Mucosa of stomach (tissue), 1 donor: ENCODE data around the gene THSD7B.

Experiments used
- H3K27me3 ChIP-seq: one replicate; pipeline ENCODE4 v1.7.0; 2013; ENCODE audit warnings: mild to moderate bottlenecking, low read length; ENCODE audit not compliant: control insufficient read depth, insufficient read depth
- H3K36me3 ChIP-seq: one replicate; pipeline ENCODE4 v1.7.0; 2013; ENCODE audit warnings: low read length; ENCODE audit not compliant: control insufficient read depth, insufficient read depth
- H3K4me1 ChIP-seq: one replicate; pipeline ENCODE4 v1.7.0; 2013; ENCODE audit warnings: mild to moderate bottlenecking, low read length; ENCODE audit not compliant: control insufficient read depth, insufficient read depth
- H3K4me3 ChIP-seq: one replicate; pipeline ENCODE4 v1.7.0; 2013; ENCODE audit warnings: low read length
- H3K9ac ChIP-seq: one replicate; pipeline ENCODE4 v1.7.0; 2013; ENCODE audit warnings: mild to moderate bottlenecking, low read length, moderate library complexity
- H3K9me3 ChIP-seq: one replicate; pipeline ENCODE4 v1.7.0; 2013; ENCODE audit warnings: mild to moderate bottlenecking, low read length, moderate library complexity; ENCODE audit not compliant: control insufficient read depth
- donor health status: Pancreatic carcinoma.

The THSD7B gene

GRCh38 chr2:137221797-137222492 is 456.6 kb downstream of the THSD7B start:
- Histone ChIP-seq H3K9me3 (no peaks in the 10 kb centered on the region), H3K36me3 (no peaks in the 10 kb centered on the region), H3K4me3 (no peak overlapping the region), H3K4me1 (no peaks in the 10 kb centered on the region), H3K9ac (no peak overlapping the region), H3K27me3 (no peaks in the 10 kb centered on the region)

DNA sequence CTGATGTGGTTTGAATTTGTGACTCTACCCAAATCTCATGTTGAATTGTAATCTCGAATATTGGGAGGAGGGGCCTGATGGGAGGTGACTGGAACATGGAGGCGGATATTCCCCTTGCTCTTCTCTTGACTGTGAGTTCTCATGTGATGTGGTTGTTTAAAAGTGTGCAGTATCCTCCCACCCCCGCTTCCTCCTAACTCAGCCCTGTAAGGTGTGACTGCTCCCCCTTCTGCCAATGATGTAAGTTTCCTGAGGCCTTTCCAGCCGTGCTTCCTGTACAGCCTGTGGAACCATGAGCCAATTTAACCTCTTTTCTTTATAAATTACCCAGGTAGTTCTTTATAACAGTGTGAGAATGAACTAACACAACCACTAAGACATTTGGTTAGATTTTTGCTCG is 458.4 kb downstream of the THSD7B start:
- H3K36me3 ChIP-seq: no peaks in the 10 kb centered on the region
- H3K9ac ChIP-seq: no peak overlapping the region
- no peak overlapping the region for H3K4me3 ChIP-seq
- no peaks in the 10 kb centered on the region for H3K9me3 ChIP-seq
- H3K27me3 ChIP-seq: no peaks in the 10 kb centered on the region
- H3K4me1 ChIP-seq: no peaks in the 10 kb centered on the region

- Histone ChIP-seq H3K27me3 (no peaks in the 10 kb centered on the region), H3K9me3 (no peaks in the 10 kb centered on the region), H3K36me3 (no peaks in the 10 kb centered on the region), H3K4me3 (no peak overlapping the region), H3K4me1 (no peaks in the 10 kb centered on the region), H3K9ac (no peak overlapping the region)
Observed at GRCh38 chr2:137228566-137228965, 463.2 kb downstream of the THSD7B start.

DNA sequence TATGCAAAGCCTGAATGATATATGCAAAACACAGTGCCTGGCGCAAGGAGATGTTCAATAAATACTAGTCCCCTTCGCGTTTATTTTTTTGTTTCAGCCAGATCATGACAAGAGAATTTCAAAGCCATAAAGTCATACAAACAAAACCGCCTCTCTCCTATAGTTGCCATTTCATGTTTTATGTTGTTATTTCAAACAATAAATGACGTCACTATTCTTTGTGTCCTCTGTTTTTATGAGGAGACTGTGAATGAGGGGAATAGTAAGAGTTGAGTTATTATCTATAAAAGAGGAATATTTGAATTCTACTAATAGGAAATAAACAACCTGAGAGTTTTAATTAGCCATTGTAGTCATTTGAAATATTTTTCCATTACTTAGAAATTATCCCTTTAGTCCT is 464.5 kb downstream of the THSD7B start:
- H3K9ac ChIP-seq: no peak overlapping the region
- no peaks in the 10 kb centered on the region for H3K27me3 ChIP-seq
- H3K4me1 ChIP-seq: no peaks in the 10 kb centered on the region
- H3K9me3 ChIP-seq: no peaks in the 10 kb centered on the region
- no peaks in the 10 kb centered on the region for H3K36me3 ChIP-seq
- H3K4me3 ChIP-seq: no peak overlapping the region

- Histone ChIP-seq H3K9me3 (no peaks in the 10 kb centered on the region), H3K36me3 (no peaks in the 10 kb centered on the region), H3K27me3 (no peaks in the 10 kb centered on the region), H3K9ac (no peak overlapping the region), H3K4me1 (no peaks in the 10 kb centered on the region), H3K4me3 (no peak overlapping the region)
Observed at GRCh38 chr2:137231628-137232027, 466.3 kb downstream of the THSD7B start.

- no peaks in the 10 kb centered on the region for H3K4me1 ChIP-seq
- no peaks in the 10 kb centered on the region for H3K27me3 ChIP-seq
- no peak overlapping the region for H3K9ac ChIP-seq
- no peaks in the 10 kb centered on the region for H3K36me3 ChIP-seq
- H3K4me3 ChIP-seq: no peak overlapping the region
- no peaks in the 10 kb centered on the region for H3K9me3 ChIP-seq
Observed at GRCh38 chr2:137232076-137232475, 466.7 kb downstream of the THSD7B start.

GRCh38 chr2:137233091-137233490 is 467.7 kb downstream of the THSD7B start:
- H3K9ac ChIP-seq: no peak overlapping the region
- no peaks in the 10 kb centered on the region for H3K36me3 ChIP-seq
- H3K9me3 ChIP-seq: no peaks in the 10 kb centered on the region
- H3K27me3 ChIP-seq: no peaks in the 10 kb centered on the region
- no peak overlapping the region for H3K4me3 ChIP-seq
- H3K4me1 ChIP-seq: no peaks in the 10 kb centered on the region

DNA sequence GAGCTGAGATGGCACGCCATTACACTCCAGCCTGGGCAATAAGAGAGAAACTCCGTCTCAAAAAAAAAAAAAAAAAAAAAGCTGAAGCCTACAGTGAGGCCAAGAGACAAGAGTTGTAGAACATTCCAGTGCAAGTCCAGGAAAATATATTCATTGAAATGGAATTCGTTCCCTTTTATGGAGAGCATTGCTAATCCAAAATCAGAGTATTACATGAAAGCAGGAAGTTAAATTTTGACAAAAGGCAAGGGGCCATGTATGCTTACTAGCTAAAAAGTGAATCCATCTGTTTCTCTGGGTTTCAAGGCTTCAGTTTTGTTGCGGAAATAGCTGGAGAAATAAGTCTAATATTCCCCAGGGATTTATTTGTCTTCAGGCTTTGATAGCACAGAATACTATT is 471.7 kb downstream of the THSD7B start:
- no peaks in the 10 kb centered on the region for H3K9me3 ChIP-seq

DNA sequence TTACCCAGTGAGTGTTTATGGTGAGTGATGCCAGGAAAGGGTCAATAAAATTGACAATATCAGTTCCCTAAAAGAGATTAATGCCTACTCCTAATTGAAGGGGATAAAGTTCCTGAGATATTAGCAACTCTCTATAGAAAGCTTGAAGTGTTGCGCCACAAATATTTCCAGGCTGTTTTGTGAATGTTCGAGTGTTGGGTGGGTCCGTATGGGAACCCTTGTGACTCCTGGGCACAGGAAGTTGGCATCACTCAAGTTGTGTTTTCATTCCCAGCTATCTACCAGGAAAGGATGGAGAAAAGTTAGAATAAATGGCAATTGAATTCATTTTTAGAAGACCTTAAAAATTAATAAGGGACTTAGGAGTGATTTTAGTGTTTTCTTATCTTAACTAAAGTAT is 472.7 kb downstream of the THSD7B start:
- no peaks in the 10 kb centered on the region for H3K27me3 ChIP-seq
- H3K4me1 ChIP-seq: no peaks in the 10 kb centered on the region
- no peaks in the 10 kb centered on the region for H3K36me3 ChIP-seq
- H3K4me3 ChIP-seq: no peak overlapping the region
- no peaks in the 10 kb centered on the region for H3K9me3 ChIP-seq
- no peak overlapping the region for H3K9ac ChIP-seq

More for the DNA sequence above, 471.7 kb downstream of the THSD7B start:
- H3K4me3 ChIP-seq: no peak overlapping the region
- H3K27me3 ChIP-seq: no peaks in the 10 kb centered on the region
- H3K4me1 ChIP-seq: no peaks in the 10 kb centered on the region
- no peaks in the 10 kb centered on the region for H3K36me3 ChIP-seq
- no peak overlapping the region for H3K9ac ChIP-seq

GRCh38 chr2:137249463-137250130 is 484.3 kb downstream of the THSD7B start:
- no peak overlapping the region for H3K9ac ChIP-seq
- H3K36me3 ChIP-seq: no peaks in the 10 kb centered on the region
- no peaks in the 10 kb centered on the region for H3K27me3 ChIP-seq

GRCh38 chr2:137250401-137250800 is 485.1 kb downstream of the THSD7B start:
- H3K9me3 ChIP-seq: no peaks in the 10 kb centered on the region
- no peaks in the 10 kb centered on the region for H3K27me3 ChIP-seq
- H3K36me3 ChIP-seq: no peaks in the 10 kb centered on the region
- H3K4me3 ChIP-seq: no peak overlapping the region
- H3K4me1 ChIP-seq: no peaks in the 10 kb centered on the region
- H3K9ac ChIP-seq: no peak overlapping the region

More at GRCh38 chr2:137249463-137250130, 484.3 kb downstream of the THSD7B start:
- Histone ChIP-seq H3K9me3 (no peaks in the 10 kb centered on the region), H3K4me1 (no peaks in the 10 kb centered on the region), H3K4me3 (no peak overlapping the region)

DNA sequence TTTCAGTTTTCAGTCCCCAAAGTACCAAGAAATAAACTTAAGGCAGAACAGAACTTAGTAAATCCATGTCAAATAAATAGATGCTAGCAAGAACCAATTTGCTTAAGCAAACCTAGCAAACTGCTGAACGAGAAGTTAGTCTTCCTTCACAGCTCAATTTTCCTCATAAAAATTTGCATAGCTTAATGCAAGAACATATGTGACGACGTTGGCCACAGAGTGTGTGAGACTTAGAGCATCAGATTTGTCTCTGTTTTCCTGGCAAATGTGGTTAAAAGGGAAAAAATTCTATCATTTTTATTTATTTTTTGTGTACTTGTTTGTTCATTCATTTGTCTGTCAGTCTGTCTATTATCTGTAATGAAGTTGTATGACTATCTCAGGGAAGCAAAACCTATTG is 485.7 kb downstream of the THSD7B start:
- Histone ChIP-seq H3K27me3 (no peaks in the 10 kb centered on the region), H3K9me3 (no peaks in the 10 kb centered on the region), H3K4me3 (no peak overlapping the region), H3K36me3 (no peaks in the 10 kb centered on the region), H3K9ac (no peak overlapping the region), H3K4me1 (no peaks in the 10 kb centered on the region)
